ENCODE data around the gene CLTCL1.
"Not testable (repeated sequence)": the region's sequence is repeated elsewhere in the genome, so short reads cannot be mapped to it uniquely, and the experiment has no call there.

The CLTCL1 gene

DNA sequence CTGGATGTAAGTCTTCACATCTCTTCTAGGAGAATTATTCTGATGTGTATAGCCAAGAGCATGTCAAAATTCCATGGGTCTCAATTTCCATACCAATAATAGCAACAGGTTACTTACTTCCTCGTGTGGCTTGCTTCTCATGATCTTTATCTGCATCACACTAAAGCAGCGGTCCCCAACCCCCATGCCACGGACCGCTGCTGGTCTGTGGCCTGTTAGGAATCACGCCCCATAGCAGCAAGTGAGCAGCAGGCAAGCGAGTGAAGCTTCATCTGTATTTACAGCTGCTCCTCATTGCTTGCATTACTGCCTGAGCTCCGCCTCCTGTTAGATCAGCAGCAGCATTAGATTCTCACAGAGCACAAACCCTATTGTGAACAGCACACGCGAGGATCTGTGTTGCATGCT lies 84.1 kb downstream of the CLTCL1 start:
- ChIA-PET POLR2A (ENCODE audit: low non-redundant PET) (no interaction called here), CTCF (no interaction called here)
- TF ChIP-seq, protein P1, sequence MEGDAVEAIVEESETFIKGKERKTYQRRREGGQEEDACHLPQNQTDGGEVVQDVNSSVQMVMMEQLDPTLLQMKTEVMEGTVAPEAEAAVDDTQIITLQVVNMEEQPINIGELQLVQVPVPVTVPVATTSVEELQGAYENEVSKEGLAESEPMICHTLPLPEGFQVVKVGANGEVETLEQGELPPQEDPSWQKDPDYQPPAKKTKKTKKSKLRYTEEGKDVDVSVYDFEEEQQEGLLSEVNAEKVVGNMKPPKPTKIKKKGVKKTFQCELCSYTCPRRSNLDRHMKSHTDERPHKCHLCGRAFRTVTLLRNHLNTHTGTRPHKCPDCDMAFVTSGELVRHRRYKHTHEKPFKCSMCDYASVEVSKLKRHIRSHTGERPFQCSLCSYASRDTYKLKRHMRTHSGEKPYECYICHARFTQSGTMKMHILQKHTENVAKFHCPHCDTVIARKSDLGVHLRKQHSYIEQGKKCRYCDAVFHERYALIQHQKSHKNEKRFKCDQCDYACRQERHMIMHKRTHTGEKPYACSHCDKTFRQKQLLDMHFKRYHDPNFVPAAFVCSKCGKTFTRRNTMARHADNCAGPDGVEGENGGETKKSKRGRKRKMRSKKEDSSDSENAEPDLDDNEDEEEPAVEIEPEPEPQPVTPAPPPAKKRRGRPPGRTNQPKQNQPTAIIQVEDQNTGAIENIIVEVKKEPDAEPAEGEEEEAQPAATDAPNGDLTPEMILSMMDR (conservative IDR thresholded peaks at IDR 0.05; ENCODE audit: low read depth), result no peak
- H3K27ac ChIP-seq, result no peak overlapping the region
- DNase-seq (ENCODE audit: low spot score), result no peak

DNA sequence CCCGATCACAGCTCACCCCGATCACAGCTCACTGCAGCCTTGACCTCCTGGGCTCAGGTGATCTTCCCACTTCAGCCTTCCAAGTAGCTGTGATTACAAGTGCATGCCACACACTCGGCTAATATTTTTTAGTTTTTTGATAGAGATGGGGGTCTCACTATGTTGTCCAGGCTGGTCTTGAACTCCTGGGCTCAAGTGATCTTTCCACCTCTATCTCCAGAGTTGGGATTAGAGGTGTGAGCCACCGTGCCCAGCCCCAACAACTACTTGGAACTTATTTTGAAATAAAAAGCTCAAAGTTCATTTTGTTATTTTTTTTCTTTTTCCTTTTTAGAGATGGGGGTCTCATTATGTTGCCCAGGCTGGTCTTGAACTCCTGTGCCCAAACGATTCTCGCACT lies 85.2 kb downstream of the CLTCL1 start:
- no peak overlapping the region for H3K27ac ChIP-seq
- TF ChIP-seq, protein P1 (conservative IDR thresholded peaks at IDR 0.05; ENCODE audit: low read depth), result no peak
- no peak for DNase-seq (ENCODE audit: low spot score)
- ChIA-PET CTCF (no interaction called here), POLR2A (ENCODE audit: low non-redundant PET) (no interaction called here)

DNA sequence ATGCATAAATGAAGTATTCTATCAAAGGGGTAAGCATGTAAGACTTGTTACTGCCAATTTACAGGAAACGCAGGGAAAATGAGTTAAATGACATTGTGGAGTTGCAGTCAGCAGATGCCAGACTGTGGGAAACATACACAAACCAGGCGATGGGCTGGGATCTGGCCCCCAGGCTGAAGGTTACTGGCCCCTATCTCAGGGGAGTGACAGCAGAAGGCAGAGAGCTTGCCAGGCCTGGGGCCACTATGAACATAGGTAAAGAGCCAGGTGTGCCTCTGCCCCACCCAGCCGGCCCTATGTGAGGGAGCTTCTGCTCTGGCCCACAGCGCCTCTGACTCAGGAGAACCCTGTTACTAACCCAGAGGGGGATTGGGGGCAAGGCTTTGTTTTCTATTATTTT lies 86.9 kb downstream of the CLTCL1 start:
- H3K27ac ChIP-seq, result no peak overlapping the region
- POLR2A ChIA-PET (ENCODE audit: low non-redundant PET), result no interaction called here
- CTCF ChIA-PET, result no interaction called here
- TF ChIP-seq, protein P1 (conservative IDR thresholded peaks at IDR 0.05; ENCODE audit: low read depth), result no peak
- no peak for DNase-seq (ENCODE audit: low spot score)

DNA sequence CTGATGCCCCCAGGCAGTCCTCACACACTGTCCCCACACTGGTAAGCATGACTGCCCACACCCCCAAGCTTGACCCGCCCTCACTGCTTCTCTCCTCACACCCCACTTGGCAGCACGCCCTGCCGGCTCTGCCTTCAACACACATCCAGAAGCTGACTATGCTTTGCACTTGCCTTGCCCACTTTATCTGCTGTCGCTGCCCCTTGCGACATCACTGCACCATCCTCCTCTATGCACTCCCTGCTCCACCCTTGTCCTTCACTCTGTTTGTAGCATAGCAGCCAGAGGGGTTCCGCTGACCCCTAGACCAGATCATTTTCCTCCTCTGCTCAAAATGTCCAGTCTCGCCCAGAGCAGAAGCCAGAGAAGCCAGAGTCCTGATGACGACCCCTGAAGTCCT lies 87.7 kb downstream of the CLTCL1 start:
- CTCF ChIA-PET, result no interaction called here
- POLR2A ChIA-PET (ENCODE audit: low non-redundant PET), result no interaction called here
- TF ChIP-seq, protein P1 (conservative IDR thresholded peaks at IDR 0.05; ENCODE audit: low read depth), result no peak
- peak overlapping the region; percentile 2; the same call in 1 of the 2 replicates for H3K27ac ChIP-seq
- DNase-seq (ENCODE audit: low spot score), result no peak

DNA sequence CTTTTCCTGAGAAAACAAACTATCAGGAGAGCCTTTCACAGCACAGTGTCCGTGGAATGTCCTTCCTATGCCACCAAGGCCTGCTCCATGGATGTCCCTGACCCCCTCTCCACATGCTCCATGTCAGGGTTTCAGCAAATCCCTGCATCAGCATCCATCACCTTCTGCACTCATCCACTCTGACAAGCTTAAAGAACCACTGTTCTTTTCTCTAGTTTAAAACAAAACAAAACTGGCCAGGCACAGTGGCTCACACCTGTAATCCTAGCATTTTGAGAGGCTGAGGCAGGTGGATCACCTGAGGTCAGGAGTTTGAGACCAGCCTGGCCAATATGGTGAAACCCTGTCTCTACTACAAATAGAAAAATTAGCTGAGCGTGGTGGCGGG lies 88.7 kb downstream of the CLTCL1 start:
- 0 out of 2 replicates have a peak overlapping the region, but pooled peaks have one; percentile 2 for H3K27ac ChIP-seq
- CTCF ChIA-PET; POLR2A ChIA-PET (ENCODE audit: low non-redundant PET); DNase-seq (ENCODE audit: low spot score): not testable (repeated sequence)

DNA sequence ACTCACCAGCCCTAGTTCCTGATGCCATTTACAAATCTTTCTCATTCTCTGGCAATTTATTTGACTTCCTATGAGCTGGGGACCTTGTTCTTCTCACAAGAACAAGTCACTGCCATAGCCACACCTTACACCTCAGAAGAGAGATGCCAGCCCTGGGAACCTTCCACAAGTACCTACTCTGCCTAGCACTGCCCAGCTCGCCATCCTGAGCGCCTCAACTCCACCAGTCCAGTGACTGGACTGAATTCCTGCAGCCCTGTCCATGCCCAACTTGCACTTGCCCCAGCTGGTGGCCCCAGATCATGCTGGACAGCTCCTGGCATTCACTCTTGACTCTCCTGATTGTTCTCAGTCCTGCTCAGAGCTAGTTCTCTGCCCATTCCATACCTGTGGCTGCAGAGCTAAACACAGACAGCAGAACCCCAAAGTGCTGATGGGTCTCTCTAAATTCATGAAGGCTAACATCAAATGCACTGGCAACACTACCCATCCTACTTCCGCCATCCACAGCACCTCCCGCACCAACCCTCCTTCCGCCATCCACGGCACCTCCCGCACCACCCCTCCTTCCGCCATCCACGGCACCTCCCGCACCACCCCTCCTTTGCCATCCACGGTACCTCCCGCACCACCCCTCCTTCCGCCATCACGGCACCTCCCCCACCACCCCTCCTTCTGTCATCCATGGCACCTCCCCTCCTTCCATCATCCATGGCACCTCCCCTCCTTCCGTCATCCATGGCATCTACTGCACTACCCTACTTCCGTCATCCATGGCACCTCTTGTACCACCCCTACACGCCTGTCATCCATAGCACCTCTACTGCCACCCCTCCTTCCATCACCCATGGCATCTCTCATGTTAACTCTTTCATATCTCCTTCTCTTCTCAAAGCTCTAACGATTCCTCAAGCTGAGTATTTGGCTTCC lies 89.4 kb downstream of the CLTCL1 start:
- TF ChIP-seq, protein P1 (conservative IDR thresholded peaks at IDR 0.05; ENCODE audit: low read depth), result no peak

DNA sequence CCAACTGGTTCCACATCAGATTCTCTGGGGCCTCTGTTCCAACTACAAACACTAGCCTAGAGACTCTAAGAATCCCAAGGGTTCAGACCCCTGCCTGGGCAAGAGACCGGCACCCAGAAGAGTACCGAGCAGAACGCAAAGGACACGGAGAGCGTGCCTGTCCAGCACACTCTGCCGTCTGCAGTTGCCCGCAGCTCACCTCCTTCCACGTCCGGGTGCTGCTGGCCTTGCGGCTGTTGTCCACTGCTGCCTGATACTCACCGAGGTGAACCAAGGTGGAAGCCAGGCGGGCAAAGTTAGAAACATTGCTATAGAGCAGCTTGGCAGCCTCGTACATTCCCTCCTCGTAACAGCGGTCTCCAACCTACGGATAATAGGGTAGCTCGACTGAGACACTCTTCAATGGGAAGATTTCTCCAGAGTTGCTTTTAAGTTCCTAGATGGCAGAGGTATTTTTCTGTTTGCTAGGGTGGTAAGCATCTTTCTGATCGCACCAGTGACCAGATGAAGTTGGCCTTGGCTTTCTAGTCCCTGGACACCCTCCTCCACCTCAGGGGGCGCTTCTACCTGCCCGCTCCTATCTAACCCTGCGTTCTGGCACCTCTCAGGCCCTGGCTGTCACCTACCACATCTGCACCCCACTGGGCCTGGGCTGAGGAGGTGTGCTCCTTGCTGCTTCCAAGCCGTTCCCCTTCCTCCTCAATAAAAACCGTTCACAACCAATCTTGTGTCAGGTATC lies 90.2 kb downstream of the CLTCL1 start:
- CTCF ChIA-PET, result no interaction called here
- POLR2A ChIA-PET (ENCODE audit: low non-redundant PET), result no interaction called here
- DNase-seq (ENCODE audit: low spot score), result no peak
- H3K27ac ChIP-seq, result 0 out of 2 replicates have a peak overlapping the region, but pooled peaks have one; percentile 14
- TF ChIP-seq, protein P1 (conservative IDR thresholded peaks at IDR 0.05; ENCODE audit: low read depth), result no peak

More for the DNA sequence above, 89.4 kb downstream of the CLTCL1 start:
- DNase-seq (ENCODE audit: low spot score), result no peak
- ChIA-PET POLR2A (ENCODE audit: low non-redundant PET) (no interaction called here), CTCF (no interaction called here)
- 0 out of 2 replicates have a peak overlapping the region, but pooled peaks have one; percentile 14 for H3K27ac ChIP-seq
